GM19099 (cell line): ENCODE results near the gene ELP4.

Experiments used
- POLR2A ChIP-seq: IDR thresholded peaks from 3 replicates; pipeline ENCODE4 v1.6.1; 2011; ENCODE audit warnings: low read depth; ENCODE audit not compliant: insufficient read length; ENCODE audit errors: extremely low read depth

ELP4 gene

DNA sequence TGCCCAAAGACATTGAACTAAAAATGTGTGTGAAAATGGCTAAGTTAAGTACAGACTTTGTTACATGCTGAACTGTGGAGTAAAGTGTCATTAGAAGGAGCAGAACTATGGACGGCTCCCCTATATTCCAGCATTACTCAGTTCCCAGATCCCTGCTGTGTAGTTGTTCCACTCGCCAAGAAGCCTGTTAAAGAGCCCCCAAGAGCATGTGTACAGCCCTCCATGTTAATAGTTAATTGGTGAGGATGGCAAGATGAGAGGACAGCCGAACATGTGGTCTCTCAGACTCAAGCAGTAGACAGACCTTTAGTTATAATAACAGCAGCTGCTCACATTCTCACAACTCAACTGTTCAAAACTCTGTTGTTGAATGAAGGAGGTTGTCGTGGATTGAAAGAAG is 127.4 kb downstream of the ELP4 start:
- TF ChIP-seq POLR2A: no peak

DNA sequence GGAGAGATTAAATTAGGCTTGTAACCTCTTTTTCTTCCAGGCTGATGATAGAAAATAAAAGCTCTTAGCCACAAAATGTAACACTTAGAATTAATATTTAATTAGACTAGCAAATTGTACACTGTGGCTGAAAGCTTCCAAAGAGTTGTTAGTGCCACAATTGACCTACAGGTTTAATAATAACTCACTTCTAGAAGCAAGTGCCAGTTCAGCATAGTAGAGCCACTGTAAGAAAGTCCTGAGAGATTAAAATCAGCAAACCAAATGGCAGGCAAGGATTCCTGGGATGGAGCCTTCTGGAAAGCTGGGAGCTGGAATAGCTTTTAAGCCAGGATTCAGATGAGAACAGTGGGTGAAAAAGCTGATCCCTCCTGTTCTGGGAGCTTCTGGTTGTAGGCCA is 131.0 kb downstream of the ELP4 start:
- TF ChIP-seq POLR2A: no peak

DNA sequence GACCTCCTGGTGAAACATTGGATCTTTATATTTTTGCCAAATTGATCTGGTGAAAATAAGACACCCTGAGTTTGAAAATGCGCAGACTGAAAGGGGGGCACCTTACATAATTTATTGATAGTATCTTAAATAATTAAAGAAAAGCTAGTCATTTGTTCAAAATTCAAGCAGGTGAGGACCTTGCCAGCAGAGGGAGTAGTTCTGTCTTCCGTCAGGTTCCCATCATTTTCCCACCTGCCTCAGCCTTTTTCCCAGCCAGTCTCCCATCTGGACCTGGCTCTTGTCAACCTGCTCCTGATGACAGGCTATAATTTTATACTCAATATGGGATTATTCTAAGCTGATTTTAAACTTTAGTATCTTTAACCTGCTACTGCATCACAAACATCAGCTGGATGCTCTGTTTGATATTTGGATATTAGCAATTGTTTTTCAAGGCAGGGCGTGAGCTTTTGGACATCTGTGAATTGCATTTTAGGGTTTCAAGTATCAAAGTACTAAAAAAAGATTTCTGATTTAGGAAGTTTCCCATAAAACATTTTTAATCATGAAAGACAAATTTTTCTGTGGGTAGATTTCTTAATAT is 132.0 kb downstream of the ELP4 start:
- TF ChIP-seq POLR2A: no peak

DNA sequence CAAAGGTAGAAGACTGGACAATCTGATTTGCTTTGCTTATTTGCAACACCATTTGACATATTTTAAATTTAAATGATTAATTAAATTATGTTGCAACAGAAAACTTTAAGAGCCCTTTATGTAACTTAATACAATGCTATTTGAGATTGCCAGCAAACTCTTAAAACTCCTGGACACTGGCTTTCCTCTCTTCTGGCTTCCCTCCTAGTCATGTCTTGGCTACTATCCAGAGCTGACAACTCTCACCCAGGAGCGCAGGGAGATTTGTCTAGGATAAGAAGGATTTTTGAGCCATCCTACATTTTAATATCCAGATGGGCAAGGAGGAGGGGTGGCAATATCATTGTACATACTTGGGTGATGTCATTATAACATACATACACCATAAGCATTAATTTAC is 134.3 kb downstream of the ELP4 start:
- TF ChIP-seq POLR2A: no peak

DNA sequence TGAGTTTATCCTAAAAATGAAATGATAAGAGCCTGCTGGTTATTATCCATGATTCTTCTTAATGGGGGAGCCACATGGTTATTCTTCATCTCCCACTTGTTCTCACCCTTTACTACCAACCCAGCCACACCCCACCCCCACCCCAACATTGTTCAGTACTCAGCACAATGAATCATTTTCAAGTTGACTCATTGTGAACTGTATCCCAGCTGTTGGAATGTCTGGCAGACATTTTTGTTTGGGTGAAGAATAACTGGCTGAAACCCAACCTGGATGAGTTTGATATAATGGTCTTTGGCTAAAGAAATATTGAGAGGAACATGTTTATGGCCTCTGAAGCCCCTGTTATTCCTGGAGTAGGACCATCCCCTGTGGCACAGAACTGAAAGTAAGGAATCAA is 136.2 kb downstream of the ELP4 start:
- no peak for TF ChIP-seq POLR2A

DNA sequence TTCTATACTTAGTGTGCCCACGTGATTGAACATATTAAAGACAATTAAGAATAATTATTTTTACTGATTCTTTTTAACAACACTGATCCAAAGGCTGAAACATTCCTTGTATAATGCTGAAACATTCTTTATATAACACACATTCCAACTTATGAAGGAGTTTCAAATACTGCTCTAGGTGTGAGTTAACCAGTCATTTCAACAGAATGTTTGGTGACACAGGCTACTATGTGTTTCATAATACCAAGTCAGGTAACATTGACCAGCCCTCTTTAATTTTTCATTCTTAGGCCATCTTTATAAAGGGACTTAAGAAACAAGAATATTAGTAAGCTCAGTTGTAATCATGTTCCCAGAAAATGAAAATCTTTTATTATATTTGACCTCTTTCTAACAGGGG is 136.6 kb downstream of the ELP4 start:
- TF ChIP-seq POLR2A: no peak

DNA sequence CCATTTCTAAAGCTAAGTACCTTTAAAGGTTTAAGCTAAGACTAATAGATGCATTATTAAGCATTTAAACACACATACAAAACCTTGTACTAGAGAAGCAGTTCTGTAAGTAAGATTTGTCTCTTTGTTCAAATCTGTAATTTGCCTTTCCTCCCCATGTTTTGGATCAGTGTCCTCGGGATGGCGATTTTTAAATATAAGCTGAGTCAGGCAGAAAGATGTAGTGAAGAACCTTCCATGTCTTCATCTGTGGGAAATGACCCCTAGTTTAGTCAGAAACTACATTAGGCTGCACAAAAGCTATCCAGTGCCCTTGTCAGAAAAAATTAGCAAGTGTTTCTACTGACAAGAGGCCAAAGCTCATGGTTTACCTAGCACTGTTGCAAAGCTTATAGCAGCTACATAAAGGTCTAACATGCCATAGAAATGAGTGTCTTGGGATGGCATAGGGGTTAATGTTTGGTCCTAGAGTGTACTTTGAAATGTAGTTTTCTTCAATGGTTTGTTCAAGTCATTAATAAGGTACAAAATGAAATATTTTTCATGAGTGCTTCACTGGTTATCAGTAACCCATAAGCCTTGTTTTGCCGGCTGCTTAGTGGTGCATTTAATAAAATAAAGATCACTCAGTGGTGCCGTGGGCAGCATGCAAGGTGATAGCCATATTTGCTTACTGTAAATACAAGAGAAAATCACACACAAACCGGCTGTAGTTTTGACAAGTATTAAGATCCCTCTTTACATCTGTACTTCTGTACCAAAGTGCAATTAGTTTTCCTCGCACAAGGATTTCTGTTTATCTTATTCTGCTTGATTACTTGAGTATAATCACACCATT is 139.8 kb downstream of the ELP4 start:
- TF ChIP-seq POLR2A: no peak

DNA sequence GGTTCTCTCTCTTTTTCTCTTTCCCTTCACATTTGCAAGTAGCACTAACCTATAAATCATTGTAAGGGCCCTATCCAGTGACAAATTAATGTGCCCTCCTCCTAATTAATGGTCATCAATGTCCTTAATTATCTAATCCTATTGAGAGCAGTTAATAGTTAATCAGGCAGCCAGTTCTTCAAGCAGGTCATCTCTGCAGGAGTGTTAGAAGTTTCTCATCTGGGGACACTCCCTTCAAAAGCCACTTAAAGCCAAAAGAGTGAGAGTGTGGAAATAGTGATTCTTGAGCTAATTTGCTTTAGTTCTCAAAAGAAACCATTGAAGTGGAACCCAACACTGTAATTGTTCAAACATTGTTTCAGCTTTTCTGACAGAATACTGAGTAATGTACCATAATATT is 141.6 kb downstream of the ELP4 start:
- no peak for TF ChIP-seq POLR2A

DNA sequence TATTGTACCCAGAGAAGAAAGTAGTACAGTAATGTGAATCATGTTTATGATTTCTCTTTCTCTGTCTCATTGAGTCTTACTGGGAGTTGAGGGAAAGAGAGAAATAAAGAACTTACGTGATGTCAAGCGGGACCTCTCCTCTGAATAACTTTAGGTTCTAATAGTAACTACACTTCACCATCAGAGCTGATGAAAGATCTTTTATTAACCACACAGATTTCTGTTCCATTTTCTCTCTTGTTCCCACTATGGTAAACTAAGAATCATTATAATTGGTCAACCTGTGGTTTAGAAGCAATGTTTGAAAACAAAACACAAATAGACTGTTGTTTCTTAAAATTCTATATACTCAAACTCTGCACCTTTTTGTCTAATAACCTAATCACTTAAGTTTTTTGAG is 142.3 kb downstream of the ELP4 start:
- no peak for TF ChIP-seq POLR2A

DNA sequence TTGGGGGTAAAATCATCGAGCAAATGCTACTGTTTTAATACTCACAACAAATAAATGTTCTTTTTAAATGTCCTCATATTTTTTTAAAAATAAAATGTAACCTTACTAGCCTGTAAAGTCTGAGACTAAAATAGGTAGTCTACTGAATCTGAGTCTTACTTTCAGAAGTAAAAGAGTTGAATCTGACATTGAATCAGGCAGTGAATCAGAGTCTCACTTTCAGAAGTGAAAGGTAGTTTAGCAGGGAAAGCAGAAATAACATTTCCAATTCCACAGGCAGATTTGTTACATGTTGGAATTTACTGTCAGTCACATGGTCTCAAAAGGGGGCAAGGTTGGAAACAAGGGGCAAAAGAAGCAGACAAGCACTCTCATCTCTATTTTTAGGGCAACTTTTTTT is 143.0 kb downstream of the ELP4 start:
- no peak for TF ChIP-seq POLR2A

DNA sequence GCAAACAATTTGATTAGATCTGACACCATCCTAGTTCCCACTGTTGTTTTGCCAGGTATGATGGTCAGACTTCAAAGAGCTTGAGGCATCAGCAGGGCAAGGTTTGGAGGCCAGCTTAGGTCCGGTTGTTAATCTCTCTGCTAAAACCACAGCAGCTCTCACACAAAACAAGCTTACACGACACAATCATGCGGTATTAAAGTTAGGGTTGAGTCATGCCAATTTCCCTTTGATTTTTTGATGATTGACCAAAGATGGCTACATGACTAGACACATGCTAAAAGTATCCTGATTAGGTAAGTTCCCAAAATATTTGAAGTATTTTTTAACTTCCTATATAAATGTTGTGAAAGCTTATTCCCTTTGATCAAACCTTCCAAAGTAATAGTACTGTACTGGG is 145.9 kb downstream of the ELP4 start:
- no peak for TF ChIP-seq POLR2A

DNA sequence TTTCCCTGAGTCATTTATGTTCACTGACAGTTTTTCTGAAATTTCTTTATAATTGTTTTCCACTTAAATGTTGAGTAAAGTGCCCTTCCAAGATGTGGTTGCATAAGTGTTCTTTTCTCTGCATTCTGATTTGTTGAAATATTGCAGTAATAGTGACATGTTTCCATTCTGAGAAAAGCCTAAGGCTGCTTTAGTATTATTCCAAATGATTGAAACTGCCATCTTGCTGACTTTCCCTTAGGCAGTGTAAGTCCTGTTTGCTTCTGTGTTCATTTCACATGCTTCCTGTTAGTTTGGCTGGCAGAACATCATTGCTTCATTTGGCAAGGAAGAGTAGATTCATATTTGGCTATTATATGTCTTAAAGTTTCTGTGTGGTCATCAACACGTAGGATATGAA is 146.5 kb downstream of the ELP4 start:
- no peak for TF ChIP-seq POLR2A

DNA sequence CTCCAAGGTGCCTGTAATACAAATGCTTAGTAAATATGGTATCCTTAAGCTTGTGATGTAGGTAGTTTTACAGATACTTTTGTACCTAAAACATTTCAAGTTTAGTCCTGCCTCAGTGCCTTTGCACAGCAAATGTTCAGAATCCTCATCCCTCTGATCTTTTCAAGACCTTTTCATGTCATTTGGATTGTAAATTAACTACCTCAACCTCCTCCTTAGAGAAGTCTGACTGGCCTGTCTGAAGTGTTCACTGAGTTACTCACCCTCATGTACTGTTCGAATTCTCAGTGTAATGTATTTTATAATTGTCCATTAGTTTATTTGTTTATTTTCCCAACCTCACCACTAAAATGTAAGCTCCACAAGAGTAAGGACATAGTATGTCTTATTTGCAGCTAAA is 147.5 kb downstream of the ELP4 start:
- TF ChIP-seq POLR2A: no peak

DNA sequence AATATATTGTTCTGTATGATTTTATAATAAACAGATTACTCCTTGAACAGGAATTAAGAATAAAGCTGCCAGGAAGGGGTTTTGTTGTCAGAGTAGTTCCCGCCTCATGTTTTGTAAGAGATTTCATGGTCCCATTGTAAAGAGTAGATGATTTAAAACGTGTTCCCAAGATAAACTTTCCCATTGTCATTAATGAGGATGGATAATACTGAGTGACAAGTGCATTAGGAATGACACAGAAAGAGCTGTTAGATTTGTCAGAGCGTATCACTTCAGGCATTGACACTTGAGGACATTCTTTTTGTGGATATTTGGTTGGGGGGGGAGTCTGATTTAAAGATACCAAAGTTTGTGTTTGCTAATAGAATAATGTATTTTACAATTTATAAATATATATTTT is 154.6 kb downstream of the ELP4 start:
- TF ChIP-seq POLR2A: no peak

DNA sequence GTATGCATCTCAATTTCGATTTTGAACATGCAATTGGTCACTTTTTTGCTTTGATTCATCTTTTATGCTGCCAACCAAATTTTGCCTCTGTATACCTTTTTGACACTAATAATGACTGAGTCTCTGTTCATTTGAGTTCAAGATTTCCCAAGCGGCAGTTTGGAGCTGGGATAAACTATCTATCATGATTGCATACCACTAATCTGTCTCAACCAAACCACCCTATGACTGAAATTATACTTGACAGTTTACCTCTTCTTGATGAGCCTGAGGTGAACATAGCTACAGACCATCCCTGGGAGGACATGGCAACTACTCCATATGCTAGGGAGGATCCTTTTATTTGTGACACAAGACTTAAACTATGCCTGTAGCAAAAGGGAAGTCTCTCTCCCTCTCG is 155.4 kb downstream of the ELP4 start:
- TF ChIP-seq POLR2A: no peak

DNA sequence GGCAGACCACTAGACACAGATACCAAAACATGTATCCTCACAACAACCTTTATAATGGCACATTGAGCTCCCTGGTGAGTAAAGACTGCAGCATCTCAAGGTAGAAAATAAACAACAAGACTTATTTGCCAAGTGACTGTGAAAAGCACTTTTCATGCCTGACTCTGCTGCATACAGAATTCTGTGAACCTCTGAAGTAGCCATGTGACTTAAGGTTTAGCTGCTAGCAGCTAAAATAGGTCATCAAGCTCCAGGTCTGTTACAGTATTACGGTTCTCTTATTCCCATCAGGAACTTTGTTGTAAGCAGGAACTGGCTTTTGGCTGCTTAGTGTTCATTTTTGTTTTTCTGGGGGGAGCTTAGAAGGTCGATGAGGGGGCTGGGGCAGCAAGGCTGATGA is 162.1 kb downstream of the ELP4 start:
- TF ChIP-seq POLR2A: no peak

DNA sequence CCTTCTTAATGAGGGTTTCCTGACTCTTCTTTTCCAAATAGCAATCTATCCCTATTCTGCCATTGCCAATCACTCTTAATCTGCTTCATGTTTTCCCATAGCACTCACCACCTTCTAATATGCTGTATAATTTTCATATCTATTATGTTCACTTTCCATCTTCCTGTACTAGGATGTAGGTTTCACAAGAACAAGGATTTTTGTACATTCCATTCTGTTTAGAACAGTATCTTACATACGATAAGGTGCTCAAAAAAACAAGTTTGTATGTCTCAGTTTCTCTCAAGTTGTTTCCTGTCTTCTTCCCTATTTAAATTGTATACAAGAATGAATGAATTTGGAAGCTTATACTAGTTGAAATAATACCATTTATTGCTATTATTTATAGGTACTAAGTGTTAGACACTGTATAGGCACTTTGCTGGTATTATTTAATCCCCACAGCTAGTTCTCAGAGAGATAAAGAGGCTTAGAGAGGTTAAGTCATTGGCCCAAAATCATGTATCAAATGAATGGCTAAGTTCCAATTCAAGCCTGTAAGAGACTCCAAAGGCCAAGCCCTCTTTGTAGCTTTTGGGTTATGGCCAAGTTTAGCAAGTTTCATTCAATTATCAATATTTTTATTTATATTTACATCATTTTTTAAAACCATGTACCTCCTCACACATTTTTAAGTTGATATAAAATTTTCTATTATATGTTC is 166.9 kb downstream of the ELP4 start:
- TF ChIP-seq POLR2A: no peak

DNA sequence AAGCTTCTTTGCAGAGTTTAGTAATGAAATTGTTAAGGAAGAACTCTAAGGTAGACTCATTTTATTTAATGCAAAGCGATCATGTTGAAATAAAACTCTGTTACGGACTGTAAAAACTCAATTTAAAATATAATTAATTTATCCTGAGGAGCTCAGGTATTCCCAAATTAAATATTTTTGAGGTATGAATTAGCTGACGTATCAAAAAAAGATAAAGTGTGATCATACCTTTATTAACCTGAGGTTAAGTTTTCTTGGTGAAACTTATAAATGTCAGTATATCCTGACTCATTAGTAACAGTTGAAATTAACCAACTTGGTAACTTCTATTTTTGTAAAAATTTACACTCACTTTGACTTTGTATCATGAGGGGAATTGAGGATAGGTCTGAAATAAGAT is 171.2 kb downstream of the ELP4 start:
- no peak for TF ChIP-seq POLR2A
